H9 (cell line): ENCODE data around the gene SIPA1L3. TPM values are rescaled to one million over a fixed set of nuclear protein-coding genes. Genes with fewer than 3 reads are reported as not detected.

ENCODE experiments used
- DNase-seq: peaks from one replicate; pipeline ENCODE4 v3.0.0-alpha.2; 2017
- H2AFZ ChIP-seq: one replicate; pipeline ENCODE4 v1.6.1; 2013; ENCODE audit warnings: mild to moderate bottlenecking, low read length, control low read depth, moderate library complexity
- H2AK5ac ChIP-seq: 2 replicates; pipeline ENCODE4 v1.6.1; 2013; ENCODE audit warnings: low read length, control low read depth, mixed read lengths; ENCODE audit not compliant: insufficient read length
- H2BK120ac ChIP-seq: one replicate; pipeline ENCODE4 v1.6.1; 2013; ENCODE audit warnings: low read depth, mild to moderate bottlenecking, low read length, control low read depth, inconsistent platforms; ENCODE audit not compliant: poor library complexity, severe bottlenecking
- H2BK12ac ChIP-seq: 2 replicates; pipeline ENCODE4 v1.6.1; 2013; ENCODE audit warnings: low read length, control low read depth, mixed read lengths, low read depth; ENCODE audit not compliant: insufficient read length
- H2BK15ac ChIP-seq: 2 replicates; pipeline ENCODE4 v1.6.1; 2013; ENCODE audit warnings: low read depth, low read length, control low read depth
- H2BK20ac ChIP-seq: one replicate; pipeline ENCODE4 v1.6.1; 2013; ENCODE audit warnings: low read depth, mild to moderate bottlenecking, low read length, control low read depth, inconsistent platforms; ENCODE audit not compliant: poor library complexity, severe bottlenecking
- H2BK5ac ChIP-seq: 2 replicates; pipeline ENCODE4 v1.6.1; 2013; ENCODE audit warnings: low read length, control low read depth, mixed read lengths; ENCODE audit not compliant: insufficient read length
- H3K14ac ChIP-seq: 2 replicates; pipeline ENCODE4 v1.6.1; 2013; ENCODE audit warnings: low read length, control low read depth; ENCODE audit not compliant: insufficient read depth
- H3K18ac ChIP-seq: 2 replicates; pipeline ENCODE4 v1.6.1; 2013; ENCODE audit warnings: low read depth, mild to moderate bottlenecking, mixed read lengths, low read length, control low read depth; ENCODE audit not compliant: insufficient read length
- H3K23ac ChIP-seq: 2 replicates; pipeline ENCODE4 v1.6.1; 2013; ENCODE audit warnings: low read length, control low read depth, mixed read lengths, low read depth; ENCODE audit not compliant: insufficient read length
- H3K23me2 ChIP-seq: 2 replicates; pipeline ENCODE4 v1.6.1; 2013; ENCODE audit warnings: low read depth, mild to moderate bottlenecking, mixed read lengths, low read length, control low read depth; ENCODE audit not compliant: insufficient read length, poor library complexity, severe bottlenecking
- H3K27ac ChIP-seq: 2 replicates; pipeline ENCODE4 v1.5.1; 2013; ENCODE audit warnings: low read length, control low read depth, mixed read lengths, low read depth; ENCODE audit not compliant: insufficient read length
- H3K27me3 ChIP-seq: 2 replicates; pipeline ENCODE4 v1.6.1; 2013; ENCODE audit warnings: low read length, control low read depth, inconsistent platforms; ENCODE audit not compliant: insufficient read depth
- H3K4ac ChIP-seq: 2 replicates; pipeline ENCODE4 v1.6.1; 2013; ENCODE audit warnings: low read depth, mild to moderate bottlenecking, control low read depth, inconsistent platforms, low read length, moderate library complexity
- H3K4me1 ChIP-seq: 2 replicates; pipeline ENCODE4 v1.6.1; 2013; ENCODE audit warnings: low read length, control low read depth, inconsistent platforms; ENCODE audit not compliant: insufficient read depth
- H3K4me2 ChIP-seq: 2 replicates; pipeline ENCODE4 v1.6.1; 2013; ENCODE audit warnings: low read length, control low read depth, mixed read lengths; ENCODE audit not compliant: insufficient read length, insufficient read depth
- H3K56ac ChIP-seq: 2 replicates; pipeline ENCODE4 v1.6.1; 2013; ENCODE audit warnings: low read depth, mild to moderate bottlenecking, mixed read lengths, low read length, control low read depth; ENCODE audit not compliant: insufficient read length
- H3K79me1 ChIP-seq: 2 replicates; pipeline ENCODE4 v1.6.1; 2013; ENCODE audit warnings: low read depth, mild to moderate bottlenecking, moderate library complexity, low read length, control low read depth, inconsistent platforms; ENCODE audit not compliant: insufficient read depth, poor library complexity, severe bottlenecking
- H3K79me2 ChIP-seq: 2 replicates; pipeline ENCODE4 v1.6.1; 2013; ENCODE audit warnings: low read length, control low read depth, inconsistent platforms; ENCODE audit not compliant: insufficient read depth
- H3K9ac ChIP-seq: 2 replicates; pipeline ENCODE4 v1.6.1; 2013; ENCODE audit warnings: low read length, control low read depth, mixed read lengths; ENCODE audit not compliant: insufficient read length; ENCODE audit errors: extremely low read depth
- H3K9me3 ChIP-seq: one replicate; pipeline ENCODE4 v1.6.1; 2013; ENCODE audit warnings: low read depth, low read length, inconsistent platforms; ENCODE audit not compliant: control insufficient read depth
- H3T11ph ChIP-seq: one replicate; pipeline ENCODE4 v1.6.1; 2013; ENCODE audit warnings: mild to moderate bottlenecking, low read length, control low read depth, inconsistent platforms
- H4K20me1 ChIP-seq: one replicate; pipeline ENCODE4 v1.6.1; 2013; ENCODE audit not compliant: control insufficient read depth, insufficient read length, insufficient read depth
- H4K5ac ChIP-seq: 2 replicates; pipeline ENCODE4 v1.6.1; 2013; ENCODE audit warnings: low read depth, mild to moderate bottlenecking, mixed read lengths, low read length, control low read depth; ENCODE audit not compliant: insufficient read length
- H4K8ac ChIP-seq: replicated peaks from 2 replicates; pipeline ENCODE4 v1.6.1; 2013; ENCODE audit warnings: low read length, control low read depth, mixed read lengths, low read depth; ENCODE audit not compliant: insufficient read length
- H4K91ac ChIP-seq: 2 replicates; pipeline ENCODE4 v1.6.1; 2013; ENCODE audit warnings: low read depth, mild to moderate bottlenecking, moderate library complexity, mixed read lengths, low read length, control low read depth; ENCODE audit not compliant: insufficient read length
- H3K27ac Mint-ChIP-seq, 3 experiments: 2 replicates in 2 of 3; 3 replicates in 1 of 3; pipeline ENCODE4 v1.8.0; 2020 to 2021; ENCODE audit warnings: mixed read lengths in 3 of 3, mild to moderate bottlenecking in 1 of 3, moderate library complexity in 1 of 3
- H3K27me3 Mint-ChIP-seq: 2 replicates; pipeline ENCODE4 v1.8.0; 2021; ENCODE audit warnings: low read depth, mild to moderate bottlenecking, moderate library complexity, mixed read lengths
- H3K36me3 Mint-ChIP-seq, 3 experiments: 2 replicates in 2 of 3; 3 replicates in 1 of 3; pipeline ENCODE4 v1.8.0; 2020 to 2021; ENCODE audit warnings: low read depth in 3 of 3, mixed read lengths in 3 of 3; ENCODE audit not compliant: insufficient read depth in 1 of 3
- H3K4me1 Mint-ChIP-seq, 2 experiments: 2 replicates each; pipeline ENCODE4 v1.8.0; 2020; ENCODE audit warnings: mixed read lengths in 2 of 2
- H3K4me3 Mint-ChIP-seq, 2 experiments: 2 replicates in 1 of 2; 3 replicates in 1 of 2; pipeline ENCODE4 v1.8.0; 2020 to 2021; ENCODE audit warnings: mild to moderate bottlenecking in 2 of 2, mixed read lengths in 2 of 2, moderate library complexity in 1 of 2
- H3K9me3 Mint-ChIP-seq, 2 experiments: 2 replicates in 1 of 2; 3 replicates in 1 of 2; pipeline ENCODE4 v1.8.0; 2020; ENCODE audit warnings: mild to moderate bottlenecking in 2 of 2, mixed read lengths in 2 of 2, moderate library complexity in 1 of 2
- CTCF ChIP-seq: fragments of 200-600 bp; sonication (generic); conservative IDR thresholded peaks from 3 replicates; pipeline ENCODE4 v1.8.0; 2021; ENCODE audit warnings: antibody characterized with exemption, mild to moderate bottlenecking
- WGBS: extraction: QIAGEN DNeasy Blood & Tissue Kit; methylation state at CpG from one replicate; pipeline ENCODE4 v1.1.7; 2013; ENCODE audit warnings: missing lambda C conversion rate, low lambda C conversion rate, mixed read lengths; ENCODE audit not compliant: insufficient read length; ENCODE audit errors: extremely low coverage; 5-methylcytosine and 5-hydroxymethylcytosine counted together
- total RNA-seq: library from RNA; stranded (reverse); gene quantifications from 2 replicates; pipeline ENCODE4 v1.2.1, GENCODE V29; 2021

SIPA1L3 gene
- total RNA-seq, 1 experiment from 2014 or later: 40.1 TPM

GRCh38 chr19:37943480-37943879 lies 36.5 kb downstream of the SIPA1L3 start:
- Histone ChIP-seq H3K9ac (no peak overlapping the region), H3K79me1 (peaks cover 3% of the 10 kb centered on the region), H2BK120ac (no peak overlapping the region), H2BK15ac (no peak overlapping the region), H3K23ac (no peak overlapping the region), H3K9me3 (no peaks in the 10 kb centered on the region), H4K8ac (no peak overlapping the region), H2AFZ (no peak overlapping the region), H3K56ac (no peak overlapping the region), H3T11ph (no peak overlapping the region), H3K4me1 (no peaks in the 10 kb centered on the region), H2AK5ac (no peak overlapping the region), H3K14ac (no peak overlapping the region), H2BK5ac (no peak overlapping the region), H3K27me3 (no peaks in the 10 kb centered on the region), H3K23me2 (peaks cover 6% of the 10 kb centered on the region), H4K20me1 (no peaks in the 10 kb centered on the region), H3K18ac (no peak overlapping the region), H4K91ac (no peak overlapping the region), H3K4me2 (no peak overlapping the region), H3K79me2 (no peaks in the 10 kb centered on the region), H3K4ac (no peak overlapping the region), H3K27ac (no peak overlapping the region), H2BK20ac (no peak overlapping the region), H2BK12ac (no peak overlapping the region), H4K5ac (no peak overlapping the region)
- Mint-ChIP-seq H3K4me1 (peaks cover 0 to 14% of the 10 kb centered on the region in 2 experiments; a peak in 2 of 4 replicates), H3K27me3 (no peaks in the 10 kb centered on the region), H3K4me3 (no peak overlapping the region), H3K27ac (peak overlapping the region in 1 of 3 experiments; percentile 77; a peak in 2 of 7 replicates), H3K36me3 (peaks cover 4 to 6% (median 5%) of the 10 kb centered on the region in 3 experiments; a peak in 6 of 7 replicates), H3K9me3 (peaks cover 3 to 4% of the 10 kb centered on the region in 2 experiments; a peak in 3 of 5 replicates)
- no peak for TF ChIP-seq CTCF
- WGBS: no CpG with 5 or more reads among the region's 5 CpGs
- DNase-seq: no peak
